GM06990 (cell line): ENCODE results near the gene ATP2C2.

Experiments
- DNase-seq: peaks from one replicate; pipeline ENCODE4 v3.0.0-alpha.2; 2011; ENCODE audit not compliant: insufficient read length; ENCODE audit errors: extremely low read depth
- H3K27me3 ChIP-seq: replicated peaks from 2 replicates; pipeline ENCODE4 v1.6.0; 2011; ENCODE audit warnings: low read length; ENCODE audit not compliant: control insufficient read depth, insufficient read depth
- H3K36me3 ChIP-seq: 2 replicates; pipeline ENCODE4 v1.5.1; 2011; ENCODE audit warnings: low read length; ENCODE audit not compliant: control insufficient read depth, insufficient read depth
- H3K4me3 ChIP-seq: replicated peaks from 2 replicates; pipeline ENCODE4 v1.5.1; 2011; ENCODE audit warnings: low read depth, mild to moderate bottlenecking, control low read depth, low read length
- CTCF ChIP-seq: IDR thresholded peaks from 2 replicates; pipeline ENCODE4 v1.5.1; 2011; ENCODE audit warnings: low read length, control low read depth, mild to moderate bottlenecking, inconsistent platforms; ENCODE audit not compliant: insufficient read depth, poor library complexity, severe bottlenecking

Gene ATP2C2

GRCh38 chr16:84344781-84345180 is 23.6 kb upstream of the ATP2C2 start:
- no peak for TF ChIP-seq CTCF
- no peak for DNase-seq
- H3K27me3 ChIP-seq: no peaks in the 10 kb centered on the region; the same call in 1 of the 2 replicates
- no peaks in the 10 kb centered on the region for H3K36me3 ChIP-seq
- no peak overlapping the region for H3K4me3 ChIP-seq

GRCh38 chr16:84347161-84347560 is 21.2 kb upstream of the ATP2C2 start:
- Histone ChIP-seq H3K27me3 (no peaks in the 10 kb centered on the region; the same call in 1 of the 2 replicates), H3K4me3 (no peak overlapping the region), H3K36me3 (no peaks in the 10 kb centered on the region)
- TF ChIP-seq CTCF: no peak
- DNase-seq: no peak

- no peak for DNase-seq
- TF ChIP-seq CTCF: no peak
- H3K36me3 ChIP-seq: no peaks in the 10 kb centered on the region
- H3K27me3 ChIP-seq: no peaks in the 10 kb centered on the region; the same call in 1 of the 2 replicates
- H3K4me3 ChIP-seq: no peak overlapping the region
These were observed 19.9 kb upstream of the ATP2C2 start for GRCh38 chr16:84348386-84348888.

GRCh38 chr16:84349862-84350684 is 18.3 kb upstream of the ATP2C2 start:
- Histone ChIP-seq H3K4me3 (no peak overlapping the region), H3K36me3 (no peaks in the 10 kb centered on the region), H3K27me3 (no peaks in the 10 kb centered on the region; the same call in 1 of the 2 replicates)
- TF ChIP-seq CTCF: no peak
- no peak for DNase-seq

- TF ChIP-seq CTCF: no peak
- no peak for DNase-seq
These were observed 17.5 kb upstream of the ATP2C2 start for GRCh38 chr16:84350685-84351400.

More at GRCh38 chr16:84350685-84351400, 17.5 kb upstream of the ATP2C2 start:
- Histone ChIP-seq H3K36me3 (no peaks in the 10 kb centered on the region), H3K4me3 (no peak overlapping the region), H3K27me3 (no peaks in the 10 kb centered on the region)
